Body of pancreas (tissue), 4 donors: ENCODE data around the gene ARID1B. TPM values are rescaled to one million over a fixed set of nuclear protein-coding genes. Genes with fewer than 3 reads are reported as not detected.

Experiments
- ATAC-seq: fragments of 150-250 bp; one replicate; pipeline ENCODE4 v1.9.1; 2016
- DNase-seq, 4 donors: peaks; one replicate each; pipeline ENCODE4 v3.0.0-alpha.2; 2019
- H3K27ac ChIP-seq, 4 donors: fragments of 200-600 bp; sonication (generic); 1 replicate in 3 of 4; 2 replicates in 1 of 4; pipeline versions ENCODE4 v1.5.1 to v1.6.1; 2016 to 2019; ENCODE audit warnings: mild to moderate bottlenecking in 1 of 4, mixed read lengths in 1 of 4, moderate library complexity in 1 of 4
- H3K27me3 ChIP-seq, 2 donors: fragments of 200-600 bp; sonication (generic); one replicate each; pipeline ENCODE4 v1.6.0; 2016; ENCODE audit warnings: mild to moderate bottlenecking in 1 of 2
- H3K36me3 ChIP-seq, 2 donors: fragments of 200-600 bp; sonication (generic); replicated peaks in 1 of 2; 2 replicates each; pipeline ENCODE4 v1.5.1; 2016; ENCODE audit warnings: low read depth in 2 of 2; ENCODE audit not compliant: insufficient read depth in 1 of 2
- H3K4me1 ChIP-seq: fragments of 200-600 bp; sonication (generic); one replicate; pipeline ENCODE4 v1.6.0; 2016
- H3K4me3 ChIP-seq, 2 donors: fragments of 200-600 bp; sonication (generic); 1 replicate in 1 of 2; 2 replicates in 1 of 2; pipeline ENCODE4 v1.5.1; 2016 to 2019
- H3K9me3 ChIP-seq, 3 donors: fragments of 200-600 bp; sonication (generic); 1 replicate in 2 of 3; 2 replicates in 1 of 3; pipeline ENCODE4 v1.5.1; 2016
- POLR2A ChIP-seq, 3 donors: fragments of 450-650 bp; IDR thresholded peaks; one replicate each; pipeline ENCODE4 v1.6.1; 2016; ENCODE audit warnings: antibody characterized with exemption in 3 of 3, mild to moderate bottlenecking in 2 of 3
- WGBS, 2 donors: methylation state at CpG; one replicate each; pipeline ENCODE4 v1.1.5; 2017; 5-methylcytosine and 5-hydroxymethylcytosine counted together
- intact Hi-C: fragments of 100-400 bp; cut with DNase I; formaldehyde crosslinking; loops from one replicate; pipeline ENCODE4 v1.15.1; 2023
- total RNA-seq, 2 donors: library from RNA; depleted of rRNA; stranded (reverse); fragments of >200 nt; gene quantifications; one replicate each; pipeline ENCODE4 v1.1.0, GENCODE V29; 2016
- TF ChIP-seq, protein P1 (sequence below), 7 experiments: fragments of 450-650 bp in 4 of 7; fragments of 200-600 bp in 3 of 7; sonication (generic) in 3 of 7; IDR thresholded peaks; one replicate each; pipeline ENCODE4 v1.5.1; 2016 to 2019; ENCODE audit warnings: antibody characterized with exemption in 7 of 7

The ARID1B gene
- total RNA-seq, 2 donors from 2014 or later, result 71.5 to 85.1 TPM

DNA sequence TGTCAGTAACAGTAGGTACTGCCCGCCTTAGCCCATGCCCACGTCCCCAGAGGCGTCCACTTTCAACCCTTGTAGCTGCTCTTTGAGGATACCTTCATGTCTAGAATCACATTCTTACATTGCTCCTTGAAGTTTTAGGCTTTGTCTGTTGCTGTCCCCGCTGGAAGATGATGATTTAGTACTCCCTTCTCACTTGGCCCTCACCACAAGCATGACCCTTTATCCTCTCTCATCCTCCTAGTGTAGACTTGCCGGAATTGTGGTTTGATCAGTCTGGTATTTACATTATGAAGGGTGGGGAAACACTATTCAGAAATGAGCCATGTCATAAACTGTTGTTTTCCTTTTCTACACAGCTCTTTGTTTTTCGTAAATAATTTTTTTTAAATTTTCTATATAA is 87.4 kb downstream of the ARID1B start:
- H3K27me3 ChIP-seq, result no peaks in the 10 kb centered on the region
- intact Hi-C loops, result no loop called here
- ATAC-seq (no peak), DNase-seq (no peak)
- 67 to 70% methylated on average over 6 of the region's 6 CpGs for WGBS, 2 donors
- no peaks in the 10 kb centered on the region for H3K9me3 ChIP-seq
- H3K4me3 ChIP-seq, result no peak overlapping the region
- no peak overlapping the region for H3K27ac ChIP-seq
- H3K4me1 ChIP-seq, result peaks cover 24% of the 10 kb centered on the region
- TF ChIP-seq, protein P1, sequence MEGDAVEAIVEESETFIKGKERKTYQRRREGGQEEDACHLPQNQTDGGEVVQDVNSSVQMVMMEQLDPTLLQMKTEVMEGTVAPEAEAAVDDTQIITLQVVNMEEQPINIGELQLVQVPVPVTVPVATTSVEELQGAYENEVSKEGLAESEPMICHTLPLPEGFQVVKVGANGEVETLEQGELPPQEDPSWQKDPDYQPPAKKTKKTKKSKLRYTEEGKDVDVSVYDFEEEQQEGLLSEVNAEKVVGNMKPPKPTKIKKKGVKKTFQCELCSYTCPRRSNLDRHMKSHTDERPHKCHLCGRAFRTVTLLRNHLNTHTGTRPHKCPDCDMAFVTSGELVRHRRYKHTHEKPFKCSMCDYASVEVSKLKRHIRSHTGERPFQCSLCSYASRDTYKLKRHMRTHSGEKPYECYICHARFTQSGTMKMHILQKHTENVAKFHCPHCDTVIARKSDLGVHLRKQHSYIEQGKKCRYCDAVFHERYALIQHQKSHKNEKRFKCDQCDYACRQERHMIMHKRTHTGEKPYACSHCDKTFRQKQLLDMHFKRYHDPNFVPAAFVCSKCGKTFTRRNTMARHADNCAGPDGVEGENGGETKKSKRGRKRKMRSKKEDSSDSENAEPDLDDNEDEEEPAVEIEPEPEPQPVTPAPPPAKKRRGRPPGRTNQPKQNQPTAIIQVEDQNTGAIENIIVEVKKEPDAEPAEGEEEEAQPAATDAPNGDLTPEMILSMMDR (IDR thresholded peaks at IDR 0.05), result no peak
- TF ChIP-seq POLR2A (IDR thresholded peaks at IDR 0.05), result no peak
- H3K36me3 ChIP-seq, result no peaks in the 10 kb centered on the region

DNA sequence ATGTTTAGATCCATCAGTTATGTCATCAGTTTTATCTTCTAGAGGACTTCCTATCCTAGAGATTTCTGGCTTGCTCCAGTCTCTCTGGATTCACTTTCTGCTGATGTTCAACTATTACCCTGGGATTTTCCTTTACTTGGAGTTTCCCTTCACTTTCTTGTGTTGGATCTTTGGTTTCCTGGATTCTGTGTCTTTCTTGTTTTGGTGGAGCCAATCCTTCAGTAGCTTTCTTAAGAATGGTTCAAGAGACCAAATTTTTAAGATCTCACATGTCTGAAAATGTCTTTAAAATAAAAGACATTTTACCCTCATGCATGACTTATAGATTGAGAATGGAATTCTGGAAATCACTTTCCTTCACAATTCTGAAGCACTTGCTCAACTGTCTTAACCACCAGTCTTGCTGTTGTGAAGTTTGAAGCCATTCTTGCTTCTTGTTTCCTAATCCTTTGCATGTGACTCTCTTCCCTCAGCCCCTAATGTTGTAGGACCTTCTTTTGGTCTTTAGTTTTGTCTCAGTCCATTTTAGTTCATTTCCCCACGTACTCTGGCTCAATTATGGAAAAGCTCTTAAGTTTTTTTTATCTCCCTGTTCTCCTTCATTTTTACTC is 87.9 kb downstream of the ARID1B start:
- Histone ChIP-seq H3K27ac (no peak overlapping the region), H3K27me3 (no peaks in the 10 kb centered on the region), H3K9me3 (no peaks in the 10 kb centered on the region), H3K4me1 (peaks cover 24% of the 10 kb centered on the region), H3K36me3 (no peaks in the 10 kb centered on the region), H3K4me3 (no peak overlapping the region)
- ATAC-seq, result no peak
- intact Hi-C loops, result no loop called here
- DNase-seq, result no peak
- 88 to 90% methylated on average over 1 of the region's 1 CpG for WGBS, 2 donors
- TF ChIP-seq POLR2A (IDR thresholded peaks at IDR 0.05), result no peak
- TF ChIP-seq, protein P1 (IDR thresholded peaks at IDR 0.05), result no peak

DNA sequence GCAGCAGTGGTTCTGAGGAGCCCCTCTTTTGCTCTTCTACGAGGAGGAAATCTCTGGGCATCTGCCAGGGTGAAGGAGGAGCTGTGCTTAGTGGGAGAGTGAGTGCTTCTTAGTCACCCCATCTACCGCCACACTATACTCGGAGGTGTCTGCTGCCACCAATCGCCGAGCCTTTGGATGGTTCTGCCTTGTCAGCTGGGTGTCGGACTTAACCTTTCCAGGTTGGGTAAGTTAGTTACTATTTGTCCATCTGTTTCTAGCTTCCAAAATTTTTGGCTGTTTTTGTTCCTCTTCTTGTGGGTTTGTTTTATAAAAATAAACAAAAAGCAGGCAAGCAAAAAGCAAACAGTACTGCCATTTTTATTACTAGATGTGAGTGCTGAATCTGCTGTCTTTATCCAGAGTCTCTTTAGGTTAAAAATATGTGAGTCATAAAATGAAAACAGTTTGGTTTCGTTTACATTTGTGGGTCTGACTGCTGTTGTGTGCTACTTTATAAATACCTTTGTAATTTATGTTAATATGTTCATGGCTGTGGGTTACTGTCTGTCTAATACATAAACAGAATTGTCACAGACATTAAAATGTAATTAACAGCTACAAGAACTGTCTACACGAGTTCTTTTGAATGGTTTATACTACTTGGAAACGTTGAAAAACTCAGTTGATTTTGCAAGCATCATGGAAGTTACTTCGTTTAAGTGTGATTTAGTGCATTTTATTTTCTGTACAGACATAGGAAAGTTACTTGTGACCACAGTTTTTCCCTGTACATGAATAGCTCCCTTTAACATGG is 89.2 kb downstream of the ARID1B start:
- Histone ChIP-seq H3K27ac (no peak overlapping the region), H3K4me3 (no peak overlapping the region), H3K4me1 (peaks cover 24% of the 10 kb centered on the region), H3K9me3 (no peaks in the 10 kb centered on the region), H3K27me3 (no peaks in the 10 kb centered on the region), H3K36me3 (no peaks in the 10 kb centered on the region)
- ATAC-seq, result no peak
- peak in 1 of 4 donors; percentile 27 for DNase-seq
- intact Hi-C loops, result no loop called here
- TF ChIP-seq, protein P1 (IDR thresholded peaks at IDR 0.05), result no peak
- no peak for TF ChIP-seq POLR2A (IDR thresholded peaks at IDR 0.05)
- 78% methylated on average over 9 to 10 of the region's 10 CpGs for WGBS, 2 donors

DNA sequence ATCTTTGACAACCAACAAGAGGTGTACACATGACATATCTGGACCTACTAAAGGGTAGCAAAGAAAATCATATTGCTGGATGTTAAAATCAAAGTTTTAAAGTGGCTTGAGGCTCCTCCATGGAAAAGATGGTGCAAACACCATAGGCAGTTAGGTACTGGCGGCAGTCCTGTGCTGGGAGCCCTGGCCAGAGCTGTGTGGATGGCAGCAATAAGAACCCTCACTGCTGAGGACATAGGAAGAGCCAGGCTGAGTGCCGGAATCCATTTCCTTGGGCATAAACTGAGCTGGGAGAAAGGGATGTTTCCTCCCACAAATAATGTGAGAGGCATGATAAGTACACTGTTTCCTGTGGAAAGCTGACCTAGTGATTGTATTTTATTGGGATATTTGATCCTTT is 89.9 kb downstream of the ARID1B start:
- ATAC-seq (no peak), DNase-seq (no peak)
- intact Hi-C loops, result no loop called here
- H3K9me3 ChIP-seq, result no peaks in the 10 kb centered on the region
- no peaks in the 10 kb centered on the region for H3K27me3 ChIP-seq
- TF ChIP-seq, protein P1 (IDR thresholded peaks at IDR 0.05), result no peak
- TF ChIP-seq POLR2A (IDR thresholded peaks at IDR 0.05), result no peak
- no peaks in the 10 kb centered on the region for H3K36me3 ChIP-seq
- no peak overlapping the region for H3K27ac ChIP-seq
- H3K4me3 ChIP-seq, result no peak overlapping the region
- H3K4me1 ChIP-seq, result peaks cover 24% of the 10 kb centered on the region
- 90 to 92% methylated on average over 2 of the region's 2 CpGs for WGBS, 2 donors
